GM10248 (cell line): ENCODE measurements around the gene SCFD2.

Experiments
- CTCF ChIA-PET: fragments of 300-600 bp; sonication (Branson Sonifier 250); formaldehyde crosslinking; extraction: SDS; loops from one replicate; lab custom pipeline; 2021; ENCODE audit warnings: antibody characterized with exemption; lab: Yijun Ruan, JAX
- POLR2A ChIA-PET: fragments of 350-650 bp; sonication (Branson Sonifier 250); formaldehyde crosslinking; extraction: SDS; loops from one replicate; lab custom pipeline; 2020; ENCODE audit warnings: antibody characterized with exemption; lab: Yijun Ruan, JAX
- DNase-seq: peaks from one replicate; pipeline ENCODE4 v3.0.0; 2012; ENCODE audit errors: extremely low spot score
- CTCF ChIP-seq: IDR thresholded peaks from 2 replicates; pipeline ENCODE4 v1.5.1; 2012; ENCODE audit warnings: mild to moderate bottlenecking, low read depth; ENCODE audit errors: extremely low read depth, missing control alignments, control extremely low read depth

SCFD2 gene

GRCh38 chr4:52833941-52834525 lies 531.8 kb downstream of the SCFD2 start:
- TF ChIP-seq CTCF = no peak
- ChIA-PET CTCF (interaction anchor here (1.0 to 1.7 kb wide), 2 partner anchors 11 kb away, joined by 4 read pairs; no protein-coding TSS in a partner anchor), POLR2A (no interaction called here)
- no peak for DNase-seq

GRCh38 chr4:52825460-52826090 lies 540.3 kb downstream of the SCFD2 start:
- ChIA-PET CTCF (interaction anchor here (1.3 kb wide), 1 partner anchor 14 kb away, joined by 5 read pairs; no protein-coding TSS in a partner anchor), POLR2A (no interaction called here)
- no peak for DNase-seq
- no peak for TF ChIP-seq CTCF

- POLR2A ChIA-PET = no interaction called here
- DNase-seq = no peak
- CTCF ChIA-PET = interaction anchor here (1.3 kb wide), 1 partner anchor 15 kb away, joined by 5 read pairs; no protein-coding TSS in a partner anchor
- no peak for TF ChIP-seq CTCF
Measured at GRCh38 chr4:52824603-52825459, 541.0 kb downstream of the SCFD2 start.

- ChIA-PET CTCF (no interaction called here), POLR2A (no interaction called here)
- no peak for TF ChIP-seq CTCF
- no peak for DNase-seq
Measured at GRCh38 chr4:52824270-52824602, 541.6 kb downstream of the SCFD2 start.

GRCh38 chr4:52823702-52824092 lies 542.2 kb downstream of the SCFD2 start:
- ChIA-PET CTCF (interaction anchor here (0.9 to 1.5 kb wide), 2 partner anchors 10 to 16 kb away, joined by 3 to 4 read pairs; no protein-coding TSS in a partner anchor), POLR2A (no interaction called here)
- TF ChIP-seq CTCF = no peak
- DNase-seq = no peak
